Smooth muscle cell (in vitro differentiated cells): ENCODE data around the gene HTR1B. TPM values are rescaled to one million over a fixed set of nuclear protein-coding genes. Genes with fewer than 3 reads are reported as not detected.
A peak's percentile ranks its signal among the peaks of the same experiment; 100 is the strongest.

Experiments used
- DNase-seq: peaks from one replicate; lab custom pipeline; 2025; ENCODE audit not compliant: unreplicated experiment; lab: John Stamatoyannopoulos, UW
- H2AFZ ChIP-seq: fragments of 200-600 bp; sonication (generic); 2 replicates; pipeline ENCODE4 v1.6.0; 2016; ENCODE audit warnings: antibody characterized with exemption, low read depth, mild to moderate bottlenecking
- H3F3A ChIP-seq: fragments of 200-600 bp; sonication (generic); 2 replicates; pipeline ENCODE4 v1.6.0; 2017; ENCODE audit warnings: antibody characterized with exemption, low read depth
- H3K27ac ChIP-seq: fragments of 200-600 bp; sonication (generic); 2 replicates; pipeline ENCODE4 v1.5.1; 2016; ENCODE audit warnings: low read depth, mild to moderate bottlenecking
- H3K27me3 ChIP-seq: fragments of 200-600 bp; sonication (generic); 2 replicates; pipeline ENCODE4 v1.6.1; 2016; ENCODE audit warnings: low read depth, mild to moderate bottlenecking
- H3K36me3 ChIP-seq: fragments of 200-600 bp; sonication (generic); 2 replicates; pipeline ENCODE4 v1.5.1; 2016; ENCODE audit warnings: low read depth
- H3K4me1 ChIP-seq: fragments of 200-600 bp; sonication (generic); 2 replicates; pipeline ENCODE4 v1.5.1; 2016; ENCODE audit warnings: low read depth
- H3K4me2 ChIP-seq: fragments of 200-600 bp; sonication (generic); 2 replicates; pipeline ENCODE4 v1.6.0; 2016; ENCODE audit warnings: mild to moderate bottlenecking
- H3K4me3 ChIP-seq: fragments of 200-600 bp; sonication (generic); 2 replicates; pipeline ENCODE4 v1.5.1; 2016; ENCODE audit warnings: mild to moderate bottlenecking
- H3K79me2 ChIP-seq: fragments of 200-600 bp; sonication (generic); 2 replicates; pipeline ENCODE4 v1.6.0; 2016; ENCODE audit warnings: low read depth, mild to moderate bottlenecking
- H3K9ac ChIP-seq: fragments of 200-600 bp; sonication (generic); 2 replicates; pipeline ENCODE4 v1.6.0; 2016; ENCODE audit warnings: low read depth
- H3K9me3 ChIP-seq: fragments of 200-600 bp; sonication (generic); replicated peaks from 2 replicates; pipeline ENCODE4 v1.5.1; 2016; ENCODE audit warnings: low read depth
- H4K20me1 ChIP-seq: fragments of 200-600 bp; sonication (generic); 2 replicates; pipeline ENCODE4 v1.6.0; 2016; ENCODE audit warnings: low read depth
- CTCF ChIP-seq: fragments of 200-600 bp; sonication (generic); IDR thresholded peaks from 2 replicates; pipeline ENCODE4 v1.5.1; 2017; ENCODE audit warnings: borderline replicate concordance, mild to moderate bottlenecking, antibody characterized with exemption; ENCODE audit not compliant: insufficient read depth, poor library complexity, severe bottlenecking
- WGBS: methylation state at CpG from one replicate; pipeline ENCODE4 v1.1.7; 2016; ENCODE audit warnings: low lambda C conversion rate; 5-methylcytosine and 5-hydroxymethylcytosine counted together
- polyA plus RNA-seq: library from polyadenylated mRNA; unstranded; fragments of >200 nt; fragmentation: Nextera tagmentation; extraction: Ambion mirVana; gene quantifications from 2 replicates; pipeline ENCODE4 v1.2.1, GENCODE V29; 2016
- total RNA-seq: library from RNA; depleted of rRNA; stranded (reverse); fragments of >200 nt; gene quantifications from 2 replicates; pipeline ENCODE4 v1.2.3, GENCODE V29; 2014

HTR1B gene
- total RNA-seq (0.13 TPM in 1 of 2 replicates, not detected in the other), polyA plus RNA-seq (0.13 TPM in 1 of 2 replicates, not detected in the other)

- Histone ChIP-seq H3K4me3 (peak within 1 kb of the TSS; percentile 52), H3K9ac (no peak within 1 kb of the TSS), H3K4me1 (no peaks in the 10 kb centered on the region), H3K27me3 (peaks cover 40% of the 10 kb centered on the region), H3K36me3 (no peaks in the 10 kb centered on the region), H2AFZ (peak within 1 kb of the TSS; percentile 86), H4K20me1 (no peaks in the 10 kb centered on the region), H3F3A (no peaks in the 10 kb centered on the region), H3K79me2 (no peaks in the 10 kb centered on the region), H3K27ac (no peak within 1 kb of the TSS), H3K4me2 (peak within 1 kb of the TSS; percentile 96), H3K9me3 (no peaks in the 10 kb centered on the region)
- no peak for DNase-seq
- no peak for TF ChIP-seq CTCF
- WGBS, result 1% methylated on average over 31 of the region's 31 CpGs
Observed at GRCh38 chr6:77463308-77463860, at the start of gene HTR1B. Gene HTR1B, minus strand, starts transcription at chr6:77463491. Its CDS starts 88 bp downstream, at chr6:77463403.

GRCh38 chr6:77512554-77512953 is 49.3 kb upstream of the HTR1B start:
- Histone ChIP-seq H3K79me2 (no peaks in the 10 kb centered on the region), H3F3A (no peaks in the 10 kb centered on the region), H3K9ac (no peak overlapping the region), H3K4me3 (no peak overlapping the region), H3K27me3 (no peaks in the 10 kb centered on the region), H4K20me1 (no peaks in the 10 kb centered on the region), H3K36me3 (no peaks in the 10 kb centered on the region), H3K4me2 (no peak overlapping the region), H3K27ac (no peak overlapping the region), H3K4me1 (no peaks in the 10 kb centered on the region), H3K9me3 (no peaks in the 10 kb centered on the region), H2AFZ (no peak overlapping the region)
- TF ChIP-seq CTCF, result no peak
- DNase-seq, result no peak

- no peak for DNase-seq
- H4K20me1 ChIP-seq, result no peaks in the 10 kb centered on the region
- 86% methylated on average over 1 of the region's 1 CpG for WGBS
Observed at GRCh38 chr6:77511860-77512259, 48.6 kb upstream of the HTR1B start.

More at GRCh38 chr6:77511860-77512259, 48.6 kb upstream of the HTR1B start:
- H3K9me3 ChIP-seq, result no peaks in the 10 kb centered on the region
- H3K36me3 ChIP-seq, result no peaks in the 10 kb centered on the region
- H3K4me2 ChIP-seq, result no peak overlapping the region
- H3K4me3 ChIP-seq, result no peak overlapping the region
- no peaks in the 10 kb centered on the region for H3K4me1 ChIP-seq
- H3K27me3 ChIP-seq, result no peaks in the 10 kb centered on the region
- TF ChIP-seq CTCF, result no peak
- H3K27ac ChIP-seq, result no peak overlapping the region
- no peaks in the 10 kb centered on the region for H3F3A ChIP-seq
- H3K9ac ChIP-seq, result no peak overlapping the region
- H3K79me2 ChIP-seq, result no peaks in the 10 kb centered on the region
- no peak overlapping the region for H2AFZ ChIP-seq
